ENCODE data around the gene VILL.
"Not testable (repeated sequence)": the region's sequence is repeated elsewhere in the genome, so short reads cannot be mapped to it uniquely, and the experiment has no call there.

VILL gene

GRCh38 chr3:38031022-38031994 lies 40.7 kb downstream of the VILL start:
- in situ Hi-C loops (cut with MboI; ENCODE audit: low sequenced_read_pairs): no loop called here

- in situ Hi-C loops (cut with MboI; ENCODE audit: low sequenced_read_pairs): no loop called here
Observed at GRCh38 chr3:38032328-38032865, 41.8 kb downstream of the VILL start.

DNA sequence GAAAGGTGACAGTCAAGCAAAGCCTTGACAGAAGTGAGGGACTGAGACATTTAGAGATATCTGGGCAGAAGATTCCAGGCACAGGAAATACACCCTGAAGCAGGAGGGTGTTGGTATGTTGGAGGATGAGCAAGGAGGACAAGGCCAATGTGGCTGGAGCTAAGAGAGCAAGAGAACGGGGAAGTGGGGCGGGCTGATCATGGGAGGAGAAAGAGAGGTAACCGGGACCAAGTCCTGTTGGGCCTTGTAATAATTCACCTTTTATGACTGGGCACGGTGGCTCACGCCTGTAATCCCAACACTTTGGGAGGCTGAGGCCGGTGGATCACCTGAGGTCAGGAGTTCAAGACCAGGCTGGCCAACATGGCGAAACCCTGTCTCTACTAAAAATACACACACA lies 43.0 kb downstream of the VILL start:
- in situ Hi-C loops (cut with MboI; ENCODE audit: low sequenced_read_pairs): not testable (repeated sequence)

DNA sequence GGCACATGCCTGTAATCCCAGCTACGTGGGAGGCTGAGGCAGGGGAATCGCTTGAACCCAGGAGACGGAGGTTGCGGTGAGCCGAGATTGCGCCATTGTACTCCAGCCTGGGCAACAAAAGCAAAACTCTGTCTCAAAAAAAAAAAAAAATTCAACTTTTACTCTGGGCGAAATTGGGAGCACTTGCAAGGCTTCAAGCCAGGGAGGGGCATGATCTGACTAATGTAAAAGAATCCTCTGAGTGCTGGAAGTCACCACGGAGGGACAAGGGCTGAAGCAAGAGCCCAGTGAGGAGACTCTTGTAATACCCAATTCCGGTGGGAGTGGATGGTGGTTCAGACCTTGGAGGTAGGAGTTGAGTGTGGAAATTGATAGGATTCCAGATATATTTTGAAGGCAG lies 43.7 kb downstream of the VILL start:
- in situ Hi-C loops (cut with MboI; ENCODE audit: low sequenced_read_pairs): not testable (repeated sequence)

DNA sequence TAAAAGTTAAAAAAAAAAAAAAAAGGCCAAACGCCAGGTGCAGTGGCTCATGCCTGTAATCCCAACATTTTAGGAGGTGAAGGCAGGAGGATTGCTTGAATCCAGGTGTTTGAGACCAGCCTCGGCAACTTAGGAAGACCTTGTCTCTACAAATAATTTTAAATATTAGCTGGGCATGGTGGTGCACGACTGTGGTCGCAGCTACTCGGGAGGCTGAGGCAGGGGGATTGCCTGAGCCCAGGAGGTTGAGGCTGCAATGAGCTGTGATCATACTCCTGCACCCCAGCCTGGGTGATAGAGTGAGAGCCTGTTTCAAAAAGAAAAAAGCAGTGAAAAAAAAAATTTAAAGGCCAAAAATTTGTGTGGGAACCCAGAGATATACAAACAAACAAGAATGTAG lies 45.7 kb downstream of the VILL start:
- in situ Hi-C loops (cut with MboI; ENCODE audit: low sequenced_read_pairs): no loop called here

DNA sequence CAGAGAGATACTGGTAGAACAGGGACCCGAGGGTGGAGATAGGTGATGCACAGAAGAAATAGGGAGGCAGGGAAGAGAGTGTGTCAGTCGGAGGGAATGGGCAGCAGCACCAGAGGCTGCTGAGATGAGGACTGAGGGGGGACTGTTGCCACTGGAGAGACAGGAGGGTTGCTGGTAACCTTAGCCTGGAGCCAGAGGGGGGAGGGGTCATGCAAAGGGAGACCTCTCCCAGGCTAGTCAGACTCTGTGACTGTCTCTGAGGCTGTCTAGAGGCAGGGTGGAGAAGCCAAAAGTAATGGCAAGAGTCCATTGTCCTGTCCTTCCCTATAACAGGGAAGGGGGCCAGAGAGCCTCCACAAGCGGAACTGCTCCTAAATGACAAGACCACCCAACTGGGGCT lies 46.3 kb downstream of the VILL start:
- in situ Hi-C loops (cut with MboI; ENCODE audit: low sequenced_read_pairs): no loop called here

DNA sequence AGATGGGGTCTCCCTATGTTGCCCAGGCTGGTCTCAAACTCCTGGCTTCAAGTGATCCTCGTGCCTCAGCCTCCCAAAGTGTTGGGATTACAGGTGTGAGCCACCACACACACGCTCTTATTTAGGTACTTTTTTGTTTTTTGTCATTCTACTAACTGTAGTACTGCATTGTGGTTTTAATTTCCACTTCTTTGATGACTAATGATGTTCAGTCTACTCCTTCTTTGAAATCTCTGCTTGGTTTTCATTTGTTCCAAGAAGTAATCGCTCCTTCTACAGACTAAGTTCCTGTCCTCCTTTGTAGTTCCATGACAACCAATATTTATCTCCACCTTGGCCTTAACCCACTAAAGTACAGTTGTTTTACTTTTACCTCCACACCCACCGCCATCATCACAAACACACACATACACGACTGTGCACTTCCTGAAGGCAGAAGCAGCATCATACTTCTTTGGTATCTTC lies 47.9 kb downstream of the VILL start:
- in situ Hi-C loops (cut with MboI; ENCODE audit: low sequenced_read_pairs): no loop called here

DNA sequence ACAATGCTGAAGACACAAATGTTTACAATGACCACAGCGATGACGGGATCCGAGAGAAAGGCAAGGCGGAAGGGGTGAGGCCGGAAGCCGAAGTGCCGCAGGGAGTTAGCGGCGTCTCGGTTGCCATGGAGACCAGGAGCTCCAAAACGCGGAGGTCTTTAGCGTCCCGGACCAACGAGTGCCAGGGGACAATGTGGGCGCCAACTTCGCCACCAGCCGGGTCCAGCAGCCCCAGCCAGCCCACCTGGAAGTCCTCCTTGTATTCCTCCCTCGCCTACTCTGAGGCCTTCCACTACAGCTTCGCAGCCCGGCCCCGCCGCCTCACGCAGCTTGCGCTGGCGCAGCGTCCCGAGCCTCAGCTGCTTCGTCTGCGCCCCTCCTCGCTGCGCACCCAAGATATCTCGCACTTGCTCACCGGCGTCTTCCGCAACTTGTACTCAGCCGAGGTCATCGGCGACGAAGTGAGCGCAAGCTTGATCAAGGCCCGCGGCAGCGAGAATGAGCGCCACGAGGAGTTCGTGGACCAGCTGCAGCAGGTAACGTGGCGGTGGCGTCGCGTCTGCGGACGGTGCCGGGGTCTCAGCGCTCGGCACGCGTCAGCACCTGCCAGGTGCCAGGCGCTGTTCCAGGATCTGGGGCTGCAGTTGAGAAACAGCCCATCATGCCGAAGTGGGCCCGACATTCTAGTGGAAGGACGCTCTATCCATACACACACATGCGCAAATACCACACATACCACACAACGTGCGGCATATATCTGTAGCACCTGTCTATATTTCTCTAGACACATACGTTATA lies 48.7 kb downstream of the VILL start, which contains the start of gene DLEC1:
DLEC1 (plus strand) TSS at position 108 of the 798 bp plus-strand sequence; CDS start at position 126, 18 bp downstream.
- in situ Hi-C loops (cut with MboI; ENCODE audit: low sequenced_read_pairs): no loop called here

DNA sequence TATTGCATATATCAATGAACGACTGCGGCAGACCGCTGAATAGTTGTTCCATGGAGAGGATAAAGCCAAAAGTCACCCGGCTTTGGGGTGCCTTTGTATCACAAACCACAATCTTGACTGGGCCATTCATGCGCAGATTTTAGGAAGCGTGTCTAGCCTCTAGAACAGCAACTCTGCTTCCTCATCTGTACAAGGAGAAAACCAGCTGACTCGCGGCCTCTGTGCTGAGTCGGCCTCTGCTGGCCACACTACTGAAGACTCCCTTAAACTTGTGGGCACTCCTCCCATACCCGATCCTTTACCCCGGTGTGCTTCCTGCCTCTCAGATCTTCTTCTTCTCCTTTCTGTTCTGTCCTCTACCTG lies 49.3 kb downstream of the VILL start:
- in situ Hi-C loops (cut with MboI; ENCODE audit: low sequenced_read_pairs): no loop called here

- in situ Hi-C loops (cut with MboI; ENCODE audit: low sequenced_read_pairs): no loop called here
Observed at GRCh38 chr3:38040401-38040800, 49.8 kb downstream of the VILL start.

- in situ Hi-C loops (cut with MboI; ENCODE audit: low sequenced_read_pairs): no loop called here
Observed at GRCh38 chr3:38043486-38043885, 52.9 kb downstream of the VILL start.

- in situ Hi-C loops (cut with MboI; ENCODE audit: low sequenced_read_pairs): no loop called here
Observed at GRCh38 chr3:38046027-38046426, 55.4 kb downstream of the VILL start.

GRCh38 chr3:38046821-38047220 lies 56.2 kb downstream of the VILL start:
- in situ Hi-C loops (cut with MboI; ENCODE audit: low sequenced_read_pairs): no loop called here

DNA sequence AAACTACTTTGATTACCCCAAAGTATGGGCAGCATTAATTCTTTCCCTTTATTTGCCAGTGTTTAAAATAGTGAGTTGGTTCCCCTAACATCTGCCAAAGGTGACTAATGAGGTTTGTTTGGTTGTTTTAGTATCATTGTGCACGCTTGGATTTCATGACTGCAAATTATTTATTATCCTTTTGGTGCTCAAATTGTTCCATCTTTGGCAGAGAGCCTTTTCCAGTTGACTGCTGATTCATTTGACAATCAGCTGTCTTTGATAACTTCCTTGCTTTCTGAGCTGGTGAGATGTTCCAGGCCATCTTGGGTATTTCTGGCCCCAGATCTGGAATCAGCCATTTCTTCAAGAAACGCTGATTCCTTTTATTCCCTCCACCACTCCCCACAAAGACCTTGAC lies 57.3 kb downstream of the VILL start:
- in situ Hi-C loops (cut with MboI; ENCODE audit: low sequenced_read_pairs): no loop called here

- in situ Hi-C loops (cut with MboI; ENCODE audit: low sequenced_read_pairs): no loop called here
Observed at GRCh38 chr3:38049358-38050126, 59.0 kb downstream of the VILL start.

DNA sequence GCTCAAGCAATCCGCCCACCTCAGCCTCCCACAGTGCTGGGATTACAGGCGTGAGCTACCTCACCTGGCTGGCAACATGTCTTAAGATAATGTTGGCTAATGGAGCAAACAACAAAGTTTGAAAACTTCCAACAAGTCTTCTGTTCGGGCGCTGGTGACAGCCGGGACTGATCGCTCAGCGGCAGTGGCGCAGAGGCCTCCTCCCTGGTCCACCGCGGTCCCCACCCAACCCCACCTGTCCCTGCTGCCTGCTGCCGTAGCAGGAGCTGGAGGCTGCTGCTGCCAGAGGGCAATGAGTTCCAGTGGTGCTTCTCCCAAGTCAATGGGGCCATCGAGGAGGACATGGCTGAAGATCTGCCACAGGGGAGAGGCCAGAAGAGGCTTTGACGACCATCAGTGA lies 60.5 kb downstream of the VILL start:
- in situ Hi-C loops (cut with MboI; ENCODE audit: low sequenced_read_pairs): no loop called here

DNA sequence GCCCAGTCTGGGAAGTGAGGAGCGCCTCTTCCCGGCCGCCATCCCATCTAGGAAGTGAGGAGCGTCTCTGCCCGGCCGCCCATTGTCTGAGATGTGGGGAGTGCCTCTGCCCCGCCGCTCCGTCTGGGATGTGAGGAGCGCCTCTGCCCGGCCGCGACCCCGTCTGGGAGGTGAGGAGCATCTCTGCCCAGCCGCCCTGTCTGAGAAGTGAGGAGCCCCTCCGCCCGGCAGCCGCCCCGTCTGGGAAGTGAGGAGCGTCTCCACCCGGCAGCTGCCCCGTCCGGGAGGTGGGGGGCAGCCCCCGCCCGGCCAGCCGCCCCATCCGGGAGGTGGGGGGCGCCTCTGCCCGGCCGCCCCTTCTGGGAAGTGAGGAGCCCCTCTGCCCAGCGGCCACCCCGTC lies 62.7 kb downstream of the VILL start:
- in situ Hi-C loops (cut with MboI; ENCODE audit: low sequenced_read_pairs): not testable (repeated sequence)

- in situ Hi-C loops (cut with MboI; ENCODE audit: low sequenced_read_pairs): not testable (repeated sequence)
Observed at GRCh38 chr3:38053813-38054498, 63.4 kb downstream of the VILL start.

DNA sequence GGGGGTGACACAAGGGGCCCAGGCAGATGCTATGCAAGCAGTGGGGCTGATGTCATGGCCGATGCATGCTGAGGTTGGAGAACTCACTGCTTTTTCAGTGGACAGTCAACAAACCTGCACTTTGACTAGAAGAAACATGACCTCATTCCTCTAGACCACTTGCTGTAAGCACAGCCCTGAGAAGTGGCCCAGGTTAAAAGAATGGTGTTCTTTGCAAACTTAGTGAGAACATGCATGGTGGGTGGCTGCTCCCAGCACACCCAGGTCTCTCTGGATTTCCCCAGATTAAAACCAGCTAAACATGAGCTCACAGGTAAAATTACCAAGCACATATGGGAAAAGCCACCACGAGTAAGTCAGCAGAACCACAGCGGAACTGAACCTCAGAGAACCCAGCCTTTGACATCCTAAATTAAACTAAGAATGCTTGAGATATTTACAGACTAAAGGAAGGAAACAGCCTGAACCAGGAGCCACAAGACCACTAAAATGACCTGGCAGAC lies 64.0 kb downstream of the VILL start:
- in situ Hi-C loops (cut with MboI; ENCODE audit: low sequenced_read_pairs): no loop called here

All from HL-60/S4 treated with retinoic acid at 250 ng/mL for 4 days and 3 days (cell line).